Stimulated activated CD8-positive, alpha-beta memory T cell treated with anti-CD3 and anti-CD28 coated beads, Interleukin-4, amount 100 ng/mL, for 48 hours (primary cell): ENCODE results near the gene PRKCA.

ENCODE experiments used
- DNase-seq: peaks from one replicate; pipeline ENCODE4 v3.0.0-alpha.2; 2020

PRKCA gene

GRCh38 chr17:66831383-66832210 is 529.2 kb downstream of the PRKCA start:
- DNase-seq, result no peak

- no peak for DNase-seq
These were observed 530.8 kb downstream of the PRKCA start for GRCh38 chr17:66833201-66833600.

- no peak for DNase-seq
These were observed 532.1 kb downstream of the PRKCA start for GRCh38 chr17:66834426-66834918.

GRCh38 chr17:66834919-66835454 is 532.6 kb downstream of the PRKCA start, which contains the start of gene CACNG5:
TSS of gene CACNG5 (plus strand) at chr17:66835117. CDS start at chr17:66877333, 42,216 bp downstream.
- no peak for DNase-seq

GRCh38 chr17:66835476-66835875 is 533.1 kb downstream of the PRKCA start:
- no peak for DNase-seq

- DNase-seq, result no peak
These were observed 533.9 kb downstream of the PRKCA start for GRCh38 chr17:66836063-66837005.

- DNase-seq, result no peak
These were observed 534.8 kb downstream of the PRKCA start for GRCh38 chr17:66837226-66837625.

GRCh38 chr17:66837885-66838665 is 535.7 kb downstream of the PRKCA start:
- DNase-seq, result no peak

GRCh38 chr17:66839616-66840015 is 537.2 kb downstream of the PRKCA start:
- no peak for DNase-seq

- DNase-seq, result no peak
These were observed 537.6 kb downstream of the PRKCA start for GRCh38 chr17:66840061-66840460.

GRCh38 chr17:66841328-66841727 is 538.9 kb downstream of the PRKCA start:
- no peak for DNase-seq

- no peak for DNase-seq
These were observed 539.3 kb downstream of the PRKCA start for GRCh38 chr17:66841744-66842143.

- DNase-seq, result no peak
These were observed 540.1 kb downstream of the PRKCA start for GRCh38 chr17:66842505-66842904.

- no peak for DNase-seq
These were observed 540.5 kb downstream of the PRKCA start for GRCh38 chr17:66842959-66843358.

- no peak for DNase-seq
These were observed 541.2 kb downstream of the PRKCA start for GRCh38 chr17:66843627-66844026.

GRCh38 chr17:66847704-66848103 is 545.3 kb downstream of the PRKCA start:
- no peak for DNase-seq

- no peak for DNase-seq
These were observed 546.1 kb downstream of the PRKCA start for GRCh38 chr17:66848496-66848895.

- DNase-seq, result no peak
These were observed 546.7 kb downstream of the PRKCA start for GRCh38 chr17:66849032-66849655.

- DNase-seq, result no peak
These were observed 547.6 kb downstream of the PRKCA start for GRCh38 chr17:66849851-66850580.

- DNase-seq, result no peak
These were observed 548.3 kb downstream of the PRKCA start for GRCh38 chr17:66850692-66851091.

- DNase-seq, result peak; percentile 74
These were observed 552.8 kb downstream of the PRKCA start for GRCh38 chr17:66855204-66855603.
